ENCODE results near the gene CA12.
"Not testable (repeated sequence)": the region's sequence is repeated elsewhere in the genome, so short reads cannot be mapped to it uniquely, and the experiment has no call there.

CA12 gene

DNA sequence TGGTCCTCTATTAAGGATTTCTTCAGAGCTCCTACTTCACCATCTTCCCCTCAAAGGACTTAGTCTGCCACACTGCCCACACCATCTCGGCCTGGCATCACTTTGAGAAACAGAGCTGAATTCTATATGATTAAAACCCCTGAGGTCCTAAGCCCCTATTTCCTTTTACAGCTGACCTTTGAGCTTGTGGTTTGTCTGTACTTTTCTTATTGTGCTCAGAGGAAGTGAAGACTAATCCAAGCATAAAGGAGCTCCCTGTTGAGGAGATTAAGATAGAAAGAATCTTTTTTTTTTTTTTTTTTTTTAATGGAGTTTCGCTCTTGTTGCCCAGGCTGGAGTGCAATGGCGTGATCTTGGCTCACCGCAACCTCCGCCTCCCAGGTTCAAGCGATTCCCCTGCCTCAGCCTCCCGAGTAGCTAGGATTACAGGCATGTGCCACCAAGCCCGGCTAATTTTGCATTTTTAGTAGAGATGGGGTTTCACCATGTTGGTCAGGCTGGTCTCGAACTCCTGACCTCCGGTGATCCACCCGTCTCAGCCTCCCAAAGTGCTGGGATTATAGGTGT lies 38.6 kb downstream of the CA12 start:
- H3K27me3 Mint-ChIP-seq: peaks cover 17% of the 10 kb centered on the region
- not testable (repeated sequence) for H3K4me1 Mint-ChIP-seq, DNase-seq, ATAC-seq, H3K4me3 Mint-ChIP-seq, H3K27ac Mint-ChIP-seq, H3K9me3 Mint-ChIP-seq

DNA sequence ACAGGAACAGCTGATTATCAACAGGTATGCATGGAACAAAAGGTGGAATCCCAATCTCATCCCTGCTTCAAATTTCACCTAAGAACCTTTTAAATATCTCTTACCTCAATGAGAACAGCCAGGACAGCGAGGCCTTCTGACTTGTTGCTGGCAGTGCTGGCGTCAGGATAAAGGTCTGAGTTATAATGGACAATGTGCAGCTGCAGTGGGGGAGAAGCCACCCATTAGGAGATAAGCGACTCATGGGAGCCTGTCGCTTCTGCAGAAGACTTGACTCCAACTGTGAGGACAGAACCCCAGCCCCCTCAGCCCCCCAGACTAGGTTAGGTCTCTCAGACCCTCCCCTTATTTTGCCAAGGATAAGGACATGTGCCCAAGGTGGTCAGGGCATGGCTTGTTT lies 39.7 kb downstream of the CA12 start:
- no peaks in the 10 kb centered on the region for H3K9me3 Mint-ChIP-seq
- peaks cover 17% of the 10 kb centered on the region for H3K27me3 Mint-ChIP-seq
- ATAC-seq (no peak), DNase-seq (no peak)
- no peak overlapping the region for H3K27ac Mint-ChIP-seq
- no peaks in the 10 kb centered on the region for H3K4me1 Mint-ChIP-seq
- no peak overlapping the region for H3K4me3 Mint-ChIP-seq

DNA sequence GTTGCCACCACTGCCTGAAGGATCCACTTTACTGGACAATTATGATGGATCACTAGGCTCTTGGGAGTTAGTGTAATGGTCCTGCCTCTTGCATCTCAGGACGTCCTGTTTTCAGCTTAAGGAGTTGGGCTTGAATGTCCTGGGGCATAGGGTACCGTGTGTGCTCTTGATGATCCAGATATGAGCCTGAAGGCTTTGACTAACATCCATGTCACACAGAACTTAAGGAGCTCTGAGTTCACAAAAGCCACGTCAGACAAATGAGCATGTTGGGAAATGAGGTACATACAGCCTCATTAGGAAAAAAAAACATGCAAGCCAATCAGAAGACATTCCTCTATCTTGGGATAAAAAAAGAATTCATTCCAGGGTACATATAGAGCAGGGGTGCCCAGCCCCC lies 40.8 kb downstream of the CA12 start:
- ATAC-seq (no peak), DNase-seq (no peak)
- Mint-ChIP-seq H3K4me1 (no peaks in the 10 kb centered on the region), H3K27me3 (peaks cover 17% of the 10 kb centered on the region), H3K4me3 (no peak overlapping the region), H3K9me3 (no peaks in the 10 kb centered on the region), H3K27ac (no peak overlapping the region)

DNA sequence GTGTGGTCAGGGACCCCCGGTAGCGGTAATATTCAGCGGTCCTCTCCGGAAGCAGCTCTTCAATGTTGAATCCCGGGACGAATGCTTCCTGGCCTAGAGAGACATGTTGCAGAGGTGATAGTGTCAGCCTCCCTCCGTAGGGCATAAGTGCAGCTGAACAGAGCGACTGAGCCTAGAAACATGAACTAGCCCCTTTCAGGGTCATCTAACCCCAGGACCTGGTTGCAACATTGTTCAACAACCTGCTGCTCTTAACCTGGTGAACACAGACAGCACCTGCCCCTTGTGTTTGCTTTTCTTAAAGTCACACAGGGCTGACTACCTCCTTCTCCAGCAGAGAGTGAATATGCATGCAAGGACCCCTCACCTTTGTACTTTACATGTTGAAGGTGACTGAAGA lies 41.3 kb downstream of the CA12 start:
- DNase-seq: no peak
- ATAC-seq: no peak
- peaks cover 17% of the 10 kb centered on the region for H3K27me3 Mint-ChIP-seq
- no peak overlapping the region for H3K27ac Mint-ChIP-seq
- H3K9me3 Mint-ChIP-seq: no peaks in the 10 kb centered on the region
- H3K4me1 Mint-ChIP-seq: no peaks in the 10 kb centered on the region
- no peak overlapping the region for H3K4me3 Mint-ChIP-seq

DNA sequence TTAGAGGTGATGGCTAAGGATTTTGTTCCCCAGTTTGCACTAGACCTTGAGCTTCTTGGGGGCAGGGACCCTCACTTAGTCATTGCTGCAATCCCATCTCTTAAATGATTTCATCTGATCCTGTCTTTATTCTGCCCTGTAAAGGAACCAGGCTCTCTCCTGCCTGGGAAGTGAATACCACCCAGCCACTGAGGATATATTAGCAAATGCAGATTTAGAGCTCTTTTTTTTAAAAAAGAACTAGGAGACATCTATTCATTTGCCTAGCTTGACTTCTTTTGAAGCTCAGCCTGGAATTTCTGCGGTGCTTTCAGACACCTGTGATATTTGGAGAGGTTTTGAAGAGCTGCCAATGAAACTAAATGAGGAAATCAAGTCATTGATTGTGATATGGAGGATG lies 41.8 kb downstream of the CA12 start:
- ATAC-seq: no peak
- H3K27me3 Mint-ChIP-seq: peaks cover 17% of the 10 kb centered on the region
- H3K4me3 Mint-ChIP-seq: no peak overlapping the region
- H3K4me1 Mint-ChIP-seq: no peaks in the 10 kb centered on the region
- peak overlapping the region in 1 of 2 donors; percentile 21 for H3K27ac Mint-ChIP-seq
- DNase-seq: no peak
- H3K9me3 Mint-ChIP-seq: no peaks in the 10 kb centered on the region

DNA sequence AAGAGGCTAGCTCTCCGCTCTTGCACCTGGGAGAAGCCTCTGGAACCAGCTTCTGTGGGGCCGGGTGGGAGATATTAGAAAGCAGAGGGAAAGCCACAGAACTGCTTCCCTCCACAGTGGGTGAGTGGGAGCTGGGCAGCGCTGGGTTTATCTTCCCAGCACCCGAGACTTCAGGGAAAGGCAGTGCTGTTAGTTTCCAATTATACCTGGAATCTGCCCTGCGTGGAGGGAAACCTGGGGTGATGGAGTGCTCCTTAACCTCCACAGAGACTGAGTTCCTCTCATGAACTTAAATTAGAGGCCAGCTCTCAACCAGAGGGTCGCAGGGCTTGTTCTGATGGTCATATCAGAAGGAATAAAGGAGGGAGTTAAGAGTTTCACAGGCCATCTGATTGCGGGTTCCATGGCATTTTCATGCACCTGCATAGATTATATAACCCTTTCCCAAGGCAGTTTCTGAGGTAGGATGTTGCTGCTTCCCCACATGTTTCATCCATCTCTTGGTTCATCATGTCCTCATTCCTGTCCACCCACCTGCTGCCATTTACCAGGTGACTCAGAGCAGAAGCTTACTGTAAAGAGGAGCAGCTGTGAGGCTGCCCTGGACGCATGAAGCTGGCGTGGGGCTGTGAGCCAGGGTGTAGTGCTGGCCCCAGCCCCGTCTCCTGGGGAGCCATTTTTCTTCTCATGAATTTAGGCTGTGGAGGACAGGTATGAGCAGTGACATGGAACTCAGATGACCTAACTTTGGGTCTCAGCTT lies 42.5 kb downstream of the CA12 start:
- ATAC-seq: no peak
- DNase-seq: no peak
- Mint-ChIP-seq H3K27me3 (peaks cover 14% of the 10 kb centered on the region), H3K9me3 (no peaks in the 10 kb centered on the region), H3K4me3 (no peak overlapping the region), H3K4me1 (no peaks in the 10 kb centered on the region), H3K27ac (peak overlapping the region in 1 of 2 donors; percentile 26)

DNA sequence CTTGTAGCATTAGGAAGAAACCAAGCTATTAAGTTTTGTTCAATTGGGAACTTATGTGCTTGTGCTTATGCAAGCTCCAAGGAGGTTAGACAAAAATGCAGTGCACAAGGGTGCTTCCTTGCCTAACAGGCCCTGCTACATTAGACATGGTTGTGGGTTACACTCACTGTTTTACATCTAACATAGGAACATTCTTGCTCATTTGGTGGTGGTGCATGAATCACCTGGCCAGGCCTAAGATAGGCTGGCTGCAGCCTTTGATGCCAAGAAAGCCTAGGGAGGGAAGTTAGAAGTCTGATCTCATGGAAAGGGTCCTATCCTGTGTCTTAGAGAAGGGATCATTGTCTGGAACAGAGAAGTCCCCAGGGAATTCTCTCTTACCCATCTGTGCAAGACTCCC lies 43.5 kb downstream of the CA12 start:
- Mint-ChIP-seq H3K9me3 (no peaks in the 10 kb centered on the region), H3K27ac (no peak overlapping the region), H3K27me3 (peaks cover 8% of the 10 kb centered on the region), H3K4me3 (no peak overlapping the region), H3K4me1 (no peaks in the 10 kb centered on the region)
- ATAC-seq (no peak), DNase-seq (no peak)

DNA sequence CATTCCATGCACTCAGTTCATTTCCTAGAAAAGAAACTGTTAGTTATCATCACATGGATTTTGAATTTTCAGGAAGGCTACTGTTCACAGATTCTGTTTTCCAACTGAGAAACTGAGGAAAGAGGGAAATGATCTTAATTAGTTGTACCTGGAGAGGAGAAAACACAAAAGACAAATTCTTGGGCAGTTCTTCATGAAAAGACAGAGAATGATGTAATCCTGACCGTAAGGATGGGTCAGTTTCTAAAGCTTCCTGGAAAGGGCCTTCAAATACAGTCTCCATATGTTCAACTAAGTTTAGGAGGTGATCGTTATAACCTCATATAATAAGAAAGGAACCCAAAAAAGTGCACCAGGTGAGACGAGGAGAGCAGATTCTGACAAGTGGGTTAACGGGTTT lies 44.6 kb downstream of the CA12 start:
- Mint-ChIP-seq H3K27me3 (peaks cover 8% of the 10 kb centered on the region), H3K4me1 (no peaks in the 10 kb centered on the region), H3K4me3 (no peak overlapping the region), H3K9me3 (no peaks in the 10 kb centered on the region), H3K27ac (no peak overlapping the region)
- no peak for ATAC-seq
- DNase-seq: no peak

DNA sequence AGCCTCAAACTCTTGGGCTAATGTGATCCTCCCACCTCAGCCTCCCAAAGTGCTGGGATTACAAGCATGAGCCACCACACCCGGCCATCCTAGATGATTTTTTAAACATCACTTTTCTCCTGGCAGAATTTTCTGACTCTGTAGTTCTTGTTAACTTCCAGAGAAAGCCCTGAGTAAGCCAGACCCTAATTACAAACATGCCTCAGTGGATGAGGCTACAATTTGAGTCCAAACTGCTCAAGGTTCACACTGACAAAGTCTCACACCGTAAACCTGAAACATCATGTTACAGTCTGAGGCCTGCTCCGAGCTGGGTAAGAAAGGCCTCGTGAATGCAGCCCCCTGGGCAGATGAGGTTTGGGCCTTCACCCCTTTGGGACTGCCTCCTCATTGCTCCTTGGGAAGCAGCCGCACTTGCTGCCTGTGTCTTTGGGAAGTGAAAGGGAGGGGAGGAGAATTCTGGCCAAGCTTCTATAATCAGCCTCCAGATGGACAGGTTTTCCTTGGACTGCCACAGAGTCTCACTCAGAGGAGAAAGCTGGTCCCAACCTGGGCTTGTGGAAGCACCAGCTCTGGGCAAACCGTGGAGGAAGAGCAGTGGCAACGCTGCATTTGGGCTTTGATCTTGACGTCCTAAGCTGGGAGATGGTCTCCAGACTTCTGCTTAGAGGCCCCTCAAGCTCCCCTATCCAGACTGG lies 46.0 kb downstream of the CA12 start:
- Mint-ChIP-seq H3K27me3 (peaks cover 8% of the 10 kb centered on the region), H3K9me3 (no peaks in the 10 kb centered on the region), H3K4me3 (no peak overlapping the region), H3K4me1 (no peaks in the 10 kb centered on the region), H3K27ac (no peak overlapping the region)
- no peak for DNase-seq
- ATAC-seq: no peak

DNA sequence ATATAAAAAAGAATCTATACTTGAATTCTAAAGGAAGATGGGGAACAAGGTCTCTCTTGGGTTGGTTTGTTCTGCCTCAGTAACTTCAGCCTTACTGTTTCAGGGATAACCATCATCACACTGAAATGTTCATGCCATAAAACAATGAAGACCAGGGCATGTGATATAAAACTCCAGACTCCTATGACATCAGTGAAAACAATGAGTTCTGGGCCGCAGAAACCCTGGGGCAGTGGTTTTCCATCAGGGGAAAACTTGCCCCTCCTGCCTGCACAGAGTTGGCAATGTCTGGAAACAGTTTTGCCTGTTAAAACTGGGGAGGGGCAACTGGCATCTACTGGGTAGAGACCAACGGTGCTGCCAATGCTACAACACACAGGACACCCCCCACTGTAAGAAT lies 46.8 kb downstream of the CA12 start:
- H3K4me3 Mint-ChIP-seq: no peak overlapping the region
- H3K27me3 Mint-ChIP-seq: peaks cover 2% of the 10 kb centered on the region
- no peak for DNase-seq
- H3K27ac Mint-ChIP-seq: no peak overlapping the region
- no peaks in the 10 kb centered on the region for H3K9me3 Mint-ChIP-seq
- no peaks in the 10 kb centered on the region for H3K4me1 Mint-ChIP-seq
- no peak for ATAC-seq

DNA sequence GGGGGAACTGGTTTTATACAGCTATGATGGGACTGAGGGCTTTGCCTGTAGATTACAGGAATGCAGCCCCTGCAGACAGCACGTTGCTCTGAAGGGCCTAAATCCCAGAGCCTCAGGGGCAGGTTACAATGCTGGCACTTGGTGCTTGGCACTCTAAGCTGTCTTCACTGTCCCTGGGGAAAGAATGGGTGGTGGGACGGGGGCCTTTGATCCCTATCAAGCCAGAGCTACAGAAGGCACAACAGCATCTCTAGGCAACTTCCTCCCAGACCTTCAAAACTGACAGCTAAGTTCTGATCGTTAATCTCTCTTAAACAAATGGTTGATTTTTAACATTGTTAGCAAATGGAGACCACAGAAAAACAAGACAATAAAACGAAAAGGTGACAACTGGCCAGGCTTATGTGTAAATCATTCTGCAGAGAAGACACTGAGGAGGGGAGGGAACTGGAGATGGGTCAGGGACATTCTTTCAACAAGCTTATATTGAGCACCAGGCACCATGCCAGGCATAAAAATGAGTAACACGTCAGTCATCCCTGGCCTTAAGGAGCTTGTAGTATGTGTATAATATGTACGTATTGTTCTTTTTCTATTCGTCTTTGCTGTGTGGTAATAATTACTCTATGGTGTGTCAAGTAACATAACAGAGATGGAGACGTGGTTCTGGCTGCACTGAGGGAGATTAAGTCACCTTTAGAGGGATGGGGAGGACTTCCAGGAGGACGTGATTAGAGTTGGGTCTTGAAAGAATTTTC lies 49.1 kb downstream of the CA12 start:
- Mint-ChIP-seq H3K9me3 (no peaks in the 10 kb centered on the region), H3K4me1 (no peaks in the 10 kb centered on the region), H3K27me3 (no peaks in the 10 kb centered on the region), H3K27ac (no peak overlapping the region), H3K4me3 (no peak overlapping the region)
- ATAC-seq (no peak), DNase-seq (no peak)

DNA sequence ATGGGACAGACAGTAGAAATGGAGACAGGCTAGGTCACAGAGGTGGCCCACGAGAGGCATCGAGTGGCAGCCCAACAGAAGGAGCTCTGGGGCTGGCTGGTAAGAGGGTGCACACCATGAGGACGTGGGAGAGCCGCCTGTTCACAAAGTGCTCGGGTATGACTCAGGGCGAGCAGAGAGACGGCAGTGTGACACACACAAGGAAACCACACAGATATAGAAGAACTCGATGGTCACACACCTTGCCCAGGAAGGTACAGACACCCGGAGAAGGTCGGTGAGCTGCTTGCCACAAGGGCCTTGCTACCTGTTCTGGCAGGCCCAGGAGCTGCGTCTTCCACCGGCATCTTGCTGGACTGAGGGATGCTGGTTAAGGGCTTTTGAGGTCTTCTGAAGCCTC lies 50.2 kb downstream of the CA12 start:
- DNase-seq: no peak
- H3K4me1 Mint-ChIP-seq: no peaks in the 10 kb centered on the region
- no peak overlapping the region for H3K27ac Mint-ChIP-seq
- no peaks in the 10 kb centered on the region for H3K27me3 Mint-ChIP-seq
- H3K9me3 Mint-ChIP-seq: no peaks in the 10 kb centered on the region
- H3K4me3 Mint-ChIP-seq: no peak overlapping the region
- peak; percentile 45 for ATAC-seq

DNA sequence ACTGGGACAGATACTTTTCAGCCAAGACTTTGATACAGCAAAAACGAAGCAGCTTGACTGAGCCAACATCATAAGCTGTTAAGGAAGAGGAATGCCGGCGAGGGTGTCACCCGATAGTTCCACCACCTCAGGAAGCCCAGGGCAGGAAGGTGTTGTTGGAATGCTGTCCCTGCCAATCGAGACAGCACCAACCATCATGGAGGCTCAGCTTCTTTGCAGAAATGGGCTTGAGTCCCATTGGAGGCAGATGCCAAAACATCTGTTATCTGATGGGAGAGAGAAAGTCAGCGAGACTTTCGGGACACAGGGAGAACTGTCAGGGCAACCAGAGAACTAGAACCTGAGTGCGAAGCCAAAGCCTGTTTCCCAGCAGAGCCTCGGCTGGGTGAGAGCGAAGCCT lies 50.7 kb downstream of the CA12 start:
- Mint-ChIP-seq H3K27ac (peak overlapping the region in 1 of 2 donors; percentile 28), H3K27me3 (no peaks in the 10 kb centered on the region), H3K4me1 (no peaks in the 10 kb centered on the region), H3K4me3 (no peak overlapping the region), H3K9me3 (no peaks in the 10 kb centered on the region)
- ATAC-seq (no peak), DNase-seq (no peak)

DNA sequence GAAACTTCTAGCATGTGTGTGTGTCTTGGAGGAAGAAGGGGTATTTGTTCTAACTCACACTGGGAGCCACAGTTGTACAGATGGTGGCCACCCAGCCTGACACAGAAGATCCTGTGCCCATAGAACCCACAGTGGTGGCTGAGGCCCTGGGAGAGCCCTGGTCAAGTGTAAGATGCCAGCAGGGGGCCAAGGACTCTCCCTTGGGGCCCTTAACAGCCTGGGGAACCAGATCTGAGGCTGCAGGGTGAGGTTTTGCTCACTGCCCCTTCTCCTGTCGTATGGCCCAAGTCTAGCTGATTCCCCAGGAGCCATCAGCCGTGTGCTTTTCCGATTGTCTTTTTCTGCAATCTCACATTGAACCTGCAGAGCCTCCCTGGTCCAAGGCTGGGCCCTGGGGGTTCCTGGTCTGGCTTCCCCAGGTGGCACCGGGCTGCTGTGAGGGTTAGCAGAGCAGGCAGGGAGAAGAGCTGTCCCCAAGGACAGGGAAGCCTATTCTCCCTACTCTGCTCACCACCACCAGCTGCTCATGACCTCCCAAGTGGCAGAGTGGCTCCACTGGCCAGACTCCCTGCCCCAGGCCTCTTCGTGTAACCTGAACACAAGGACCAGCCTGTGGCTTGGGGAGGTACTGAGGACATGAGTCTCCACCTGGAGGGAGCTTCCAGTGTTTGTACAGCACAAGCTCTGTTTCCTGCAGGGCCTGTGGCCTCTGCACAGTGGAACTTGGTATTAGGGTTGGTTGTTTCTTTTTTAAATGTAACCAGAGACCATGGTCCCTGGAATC lies 51.9 kb downstream of the CA12 start:
- peaks cover 3% of the 10 kb centered on the region for H3K4me1 Mint-ChIP-seq
- no peak for DNase-seq
- H3K4me3 Mint-ChIP-seq: no peak overlapping the region
- H3K27me3 Mint-ChIP-seq: no peaks in the 10 kb centered on the region
- ATAC-seq: no peak
- no peaks in the 10 kb centered on the region for H3K9me3 Mint-ChIP-seq
- peak overlapping the region in 1 of 2 donors; percentile 28 for H3K27ac Mint-ChIP-seq

DNA sequence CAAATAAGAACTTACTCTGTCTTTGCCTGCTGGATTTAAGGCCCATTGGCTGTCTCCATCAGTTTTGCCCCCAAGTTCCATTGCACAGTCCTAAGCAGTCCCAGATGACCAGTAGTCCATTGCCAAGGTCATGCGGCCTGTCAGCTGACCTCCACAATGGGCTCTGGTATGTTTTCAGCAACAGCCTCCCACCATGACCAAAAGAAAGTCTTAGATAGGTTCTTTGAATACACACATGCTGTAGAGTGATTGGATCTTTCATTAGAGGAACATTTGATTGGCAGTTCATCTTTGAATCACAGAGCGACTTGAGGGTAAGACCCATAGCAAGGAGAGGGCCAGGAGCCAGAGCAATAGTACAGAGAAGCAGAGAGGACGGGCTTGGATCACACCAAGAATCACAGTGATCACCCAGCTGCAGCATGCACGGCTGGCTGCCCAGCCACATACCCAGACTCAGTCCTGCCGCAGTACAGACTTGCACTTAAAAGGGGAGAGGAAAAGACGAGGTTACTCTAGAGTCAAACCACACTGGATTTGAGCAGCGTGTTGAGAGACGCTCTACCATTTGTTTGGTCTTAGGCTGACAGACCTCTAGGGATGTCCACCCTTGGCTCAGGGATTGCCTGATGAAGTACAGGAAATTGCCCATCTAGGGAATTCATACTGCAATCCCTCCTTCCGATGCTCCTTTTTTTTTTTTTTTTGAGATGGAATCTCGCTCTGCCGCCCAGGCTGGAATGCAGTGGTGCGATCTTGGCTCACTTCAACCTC lies 53.8 kb downstream of the CA12 start:
- ATAC-seq (no peak), DNase-seq (no peak)
- Mint-ChIP-seq H3K4me3 (no peak overlapping the region), H3K4me1 (peaks cover 5% of the 10 kb centered on the region), H3K27me3 (no peaks in the 10 kb centered on the region), H3K27ac (no peak overlapping the region), H3K9me3 (no peaks in the 10 kb centered on the region)
